Heart left ventricle (tissue), 13 donors: ENCODE data around the gene CR1.
"Not testable (repeated sequence)": the region's sequence is repeated elsewhere in the genome, so short reads cannot be mapped to it uniquely, and the experiment has no call there.

Source experiments
- POLR2A ChIP-seq, 2 donors: fragments of 450-650 bp; IDR thresholded peaks; one replicate each; pipeline ENCODE4 v1.6.1; 2017; ENCODE audit warnings: antibody characterized with exemption in 2 of 2, mild to moderate bottlenecking in 2 of 2, moderate library complexity in 2 of 2
- TF ChIP-seq, protein P1 (sequence below), 12 donors: fragments of 200-600 bp; sonication (generic) in 4 of 12; IDR thresholded peaks; one replicate each; pipeline versions ENCODE4 v1.5.0 to v1.8.0; 2018 to 2022; ENCODE audit warnings: antibody characterized with exemption in 12 of 12, mild to moderate bottlenecking in 5 of 12
- donor health status: ischemic (EF 13 %, LVEDD 7.1; RV severe dilation, severe dysfunction).
- donor health status: DM: no; HTN: yes; CAD: no.
- donor health status: DM: no; HTN: no; CAD: no.
- donor health status: ischemic (EF 25% LVEDD 6.9; RV normal size, moderate dysfunction).
- donor health status: ischemic (EF 25% LVEDD 5.7; RV mildly dilated, moderate dysfunction).
- donor health status: ischemic (EF 35%, LVEDD 5.7; RV mildly dilated, moderate dysfunction).
- donor health status: nonischemic (EF 11% LVEDD 7.7; RV severe dilation, severe dysfunction).
- donor health status: DM: yes; HTN: yes; CAD: no.
- donor health status: PGD.
- donor health status: ischemic (EF 29% LVEDD 5.4; RV normal size, mild dysfunction).
- donor health status: nonischemic (EF 23%, LVEDD 6.1; RV moderate dilation, normal function).

DNA sequence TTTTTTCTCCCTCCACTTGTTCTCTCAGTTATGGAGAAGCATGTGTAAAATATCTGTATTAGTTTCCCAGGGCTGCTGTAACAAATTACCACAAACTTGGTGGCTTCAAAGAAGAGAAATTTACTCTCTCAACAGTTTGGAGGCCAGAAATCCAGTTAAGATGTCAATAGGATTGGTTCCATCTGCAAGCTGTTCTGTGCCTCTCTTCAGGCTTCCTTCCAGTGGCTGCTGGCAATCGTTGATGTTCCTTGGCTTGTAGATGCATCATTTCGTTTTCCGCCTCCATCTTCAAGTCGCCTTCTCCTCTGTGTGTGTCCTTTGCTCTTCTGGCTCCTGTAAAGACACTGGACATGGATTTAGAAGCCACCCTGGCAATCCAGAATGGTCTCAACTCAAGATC, 194.6 kb downstream of the CR1 start:
- TF ChIP-seq, protein P1, sequence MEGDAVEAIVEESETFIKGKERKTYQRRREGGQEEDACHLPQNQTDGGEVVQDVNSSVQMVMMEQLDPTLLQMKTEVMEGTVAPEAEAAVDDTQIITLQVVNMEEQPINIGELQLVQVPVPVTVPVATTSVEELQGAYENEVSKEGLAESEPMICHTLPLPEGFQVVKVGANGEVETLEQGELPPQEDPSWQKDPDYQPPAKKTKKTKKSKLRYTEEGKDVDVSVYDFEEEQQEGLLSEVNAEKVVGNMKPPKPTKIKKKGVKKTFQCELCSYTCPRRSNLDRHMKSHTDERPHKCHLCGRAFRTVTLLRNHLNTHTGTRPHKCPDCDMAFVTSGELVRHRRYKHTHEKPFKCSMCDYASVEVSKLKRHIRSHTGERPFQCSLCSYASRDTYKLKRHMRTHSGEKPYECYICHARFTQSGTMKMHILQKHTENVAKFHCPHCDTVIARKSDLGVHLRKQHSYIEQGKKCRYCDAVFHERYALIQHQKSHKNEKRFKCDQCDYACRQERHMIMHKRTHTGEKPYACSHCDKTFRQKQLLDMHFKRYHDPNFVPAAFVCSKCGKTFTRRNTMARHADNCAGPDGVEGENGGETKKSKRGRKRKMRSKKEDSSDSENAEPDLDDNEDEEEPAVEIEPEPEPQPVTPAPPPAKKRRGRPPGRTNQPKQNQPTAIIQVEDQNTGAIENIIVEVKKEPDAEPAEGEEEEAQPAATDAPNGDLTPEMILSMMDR (IDR thresholded peaks at IDR 0.05), result not testable (repeated sequence)
- not testable (repeated sequence) for TF ChIP-seq POLR2A (IDR thresholded peaks at IDR 0.05)
